ENCODE data around the gene NKD1. TPM values are rescaled to one million over a fixed set of nuclear protein-coding genes. Genes with fewer than 3 reads are reported as not detected.

The NKD1 gene
- total and polyA plus RNA-seq, 2 of the 8 experiments (the other 6 are each of a cell fraction or from before 2014, with no cell fraction given) = 0.70 to 4.5 TPM

- Histone ChIP-seq H3K4me2 (ENCODE audit: insufficient read depth in 1 of 2, low read depth in 2 of 2, low read length in 2 of 2) (no peak overlapping the region), H4K8ac (ENCODE audit: extremely low read depth, insufficient read depth, low read length) (no peak overlapping the region), H3K4me3 (ENCODE audit: extremely low read depth in 1 of 4, insufficient read depth in 2 of 4, low read depth in 3 of 4, low read length in 4 of 4) (no peak overlapping the region), H3K9me3 (ENCODE audit: insufficient read depth in 2 of 2, low read depth in 1 of 2, low read length in 1 of 2) (peaks cover 10% of the 10 kb centered on the region in 2 experiments), H2BK12ac (ENCODE audit: low read depth, low read length) (no peak overlapping the region), H4K5ac (ENCODE audit: insufficient read length, low read depth, low read length) (no peak overlapping the region), H3K9ac (replicated peaks in 1 of 4; ENCODE audit: extremely low read depth in 1 of 4, low read depth in 3 of 4, low read length in 3 of 4) (no peak overlapping the region), H3K56ac (replicated peaks; ENCODE audit: insufficient read length, low read depth, low read length) (no peak overlapping the region), H4K91ac (replicated peaks; ENCODE audit: insufficient read length, low read length) (no peak overlapping the region), H2AFZ (ENCODE audit: low read length) (no peak overlapping the region), H3K79me1 (ENCODE audit: low read depth, low read length) (no peaks in the 10 kb centered on the region), H3K14ac (ENCODE audit: insufficient read length) (no peak overlapping the region), H3K18ac (ENCODE audit: extremely low read depth, low read length) (no peak overlapping the region), H3K23ac (ENCODE audit: insufficient read length) (no peak overlapping the region), H3K4ac (replicated peaks; ENCODE audit: insufficient read length, low read depth, low read length) (no peak overlapping the region), H3K36me3 (ENCODE audit: control insufficient read depth in 2 of 4, insufficient read depth in 4 of 4, low read length in 3 of 4) (no peaks in the 10 kb centered on the region), H2BK20ac (ENCODE audit: low read length) (no peak overlapping the region), H4K20me1 (replicated peaks in 1 of 2; ENCODE audit: control insufficient read depth in 1 of 2, insufficient read depth in 2 of 2, low read length in 2 of 2) (no peaks in the 10 kb centered on the region), H3K27ac (ENCODE audit: low read depth, low read length) (no peak overlapping the region), H3K4me1 (replicated peaks in 1 of 4; ENCODE audit: control insufficient read depth in 3 of 4, insufficient read depth in 4 of 4, low read length in 3 of 4) (no peaks in the 10 kb centered on the region), H3K27me3 (replicated peaks in 1 of 4; ENCODE audit: control insufficient read depth in 3 of 4, extremely low read depth in 1 of 4, insufficient read depth in 3 of 4, low read length in 3 of 4) (no peaks in the 10 kb centered on the region; a peak in 1 of 7 replicates), H3K79me2 (ENCODE audit: control insufficient read depth in 1 of 2, insufficient read depth in 2 of 2, low read length in 2 of 2) (no peaks in the 10 kb centered on the region), H2AK5ac (ENCODE audit: low read depth, low read length) (no peak overlapping the region), H2BK15ac (ENCODE audit: low read length) (no peak overlapping the region), H2BK5ac (ENCODE audit: low read depth, low read length) (no peak overlapping the region), H2BK120ac (replicated peaks; ENCODE audit: low read depth, low read length) (no peak overlapping the region), H3K23me2 (ENCODE audit: low read depth, low read length) (no peaks in the 10 kb centered on the region)
- TF ChIP-seq TCF12 (IDR thresholded peaks at IDR 0.05; ENCODE audit: low read depth, low read length) (no peak), SAP30 (IDR thresholded peaks at IDR 0.05; ENCODE audit: insufficient read depth, insufficient replicate concordance, low read length) (no peak), KDM4A (IDR thresholded peaks at IDR 0.05; ENCODE audit: low read depth, low read length, severe bottlenecking) (no peak), SRF (IDR thresholded peaks at IDR 0.05; ENCODE audit: low read depth, low read length) (no peak), HDAC6 (IDR thresholded peaks at IDR 0.05; ENCODE audit: low read depth, low read length) (no peak), SIX5 (IDR thresholded peaks at IDR 0.05; ENCODE audit: low read depth, low read length) (no peak), MAFK (IDR thresholded peaks at IDR 0.05; ENCODE audit: low read depth, low read length) (no peak), CHD2 (IDR thresholded peaks at IDR 0.05; ENCODE audit: low read length) (no peak), RXRA (IDR thresholded peaks at IDR 0.05; ENCODE audit: insufficient read depth, low read depth, low read length) (no peak), TAF1 (IDR thresholded peaks at IDR 0.05; ENCODE audit: low read depth, low read length) (no peak), USF2 (IDR thresholded peaks at IDR 0.05; ENCODE audit: low read length) (no peak)
- FAIRE-seq = no peak
- DNase-seq (ENCODE audit: low read depth in 1 of 2, low spot score in 2 of 2) = peak in 1 of 2 experiments; percentile 19
- POLR2A ChIA-PET (ENCODE audit: partially characterized antibody) = no interaction called here
- CTCF ChIA-PET (ENCODE audit: partially characterized antibody) = interaction anchor here (1.2 kb wide), 1 partner anchor 67 kb away, joined by 3 read pairs; no protein-coding TSS in a partner anchor
- WGBS, 2 experiments (ENCODE audit: extremely low coverage in 1 of 2, insufficient coverage in 1 of 2, insufficient read length in 1 of 2, insufficient replicate concordance in 2 of 2, low coverage in 1 of 2, low lambda C conversion rate in 2 of 2, missing lambda C conversion rate in 1 of 2) = 93% methylated on average over 4 of the region's 4 CpGs; no CpG with 5 or more reads in 1 of the 2 experiments
Measured at GRCh38 chr16:50533317-50533716, 14.9 kb upstream of the NKD1 start.

All from H1 (cell line).